GM21360 (cell line): ENCODE results near the gene RSF1.

ENCODE experiments used
- ATAC-seq: cut with Tn5 transposase; IDR thresholded peaks from one replicate; pipeline ENCODE4 v1.9.1; 2021; ENCODE audit warnings: mild to moderate bottlenecking, moderate library complexity; ENCODE audit not compliant: unreplicated experiment

Gene RSF1

GRCh38 chr11:77753230-77753629 is 67.3 kb downstream of the RSF1 start:
- no peak for ATAC-seq

- no peak for ATAC-seq
Observed at GRCh38 chr11:77752516-77752915, 68.0 kb downstream of the RSF1 start.

DNA sequence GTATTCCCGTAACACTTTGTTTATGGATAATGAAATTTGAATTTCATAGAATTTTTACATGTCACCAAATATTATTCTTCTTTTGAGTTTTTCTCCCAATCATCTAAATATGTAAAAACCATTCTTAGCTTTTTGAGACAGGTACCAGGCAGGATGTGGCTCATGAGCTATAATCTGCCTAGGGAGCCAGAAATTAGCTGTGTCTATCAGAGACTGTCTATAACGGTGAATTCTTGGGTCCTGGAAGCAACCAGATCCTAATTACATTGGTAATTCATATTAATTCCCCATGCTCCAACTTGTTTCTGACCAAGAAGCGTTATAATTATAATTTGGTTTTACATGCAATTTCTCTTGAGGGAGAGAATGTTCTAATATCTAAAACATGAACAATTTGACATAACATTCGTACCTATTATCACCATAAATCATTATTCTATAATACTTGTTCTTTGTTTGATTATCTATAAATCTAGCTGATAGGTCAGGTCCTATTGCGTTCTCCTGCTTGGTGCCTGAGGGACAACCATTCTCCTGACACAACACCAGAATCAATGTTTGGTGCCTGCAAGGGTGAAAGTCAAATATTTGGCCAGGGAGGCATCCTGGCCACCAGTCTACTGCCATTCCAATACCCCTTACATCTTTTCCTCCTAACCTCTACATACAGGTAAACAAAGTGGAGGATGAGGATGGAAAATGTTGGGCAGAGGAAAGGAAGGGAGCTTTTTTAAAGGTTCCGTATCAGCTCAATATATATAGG is 69.9 kb downstream of the RSF1 start:
- no peak for ATAC-seq

- no peak for ATAC-seq
Observed at GRCh38 chr11:77749232-77749631, 71.3 kb downstream of the RSF1 start.

- no peak for ATAC-seq
Observed at GRCh38 chr11:77748266-77748665, 72.3 kb downstream of the RSF1 start.

- ATAC-seq, result no peak
Observed at GRCh38 chr11:77747381-77747969, 73.0 kb downstream of the RSF1 start.

GRCh38 chr11:77736473-77736872 is 84.0 kb downstream of the RSF1 start:
- no peak for ATAC-seq

- ATAC-seq, result no peak
Observed at GRCh38 chr11:77734890-77735289, 85.6 kb downstream of the RSF1 start.

- no peak for ATAC-seq
Observed at GRCh38 chr11:77732143-77732542, 88.4 kb downstream of the RSF1 start.

- no peak for ATAC-seq
Observed at GRCh38 chr11:77730789-77731188, 89.7 kb downstream of the RSF1 start.

DNA sequence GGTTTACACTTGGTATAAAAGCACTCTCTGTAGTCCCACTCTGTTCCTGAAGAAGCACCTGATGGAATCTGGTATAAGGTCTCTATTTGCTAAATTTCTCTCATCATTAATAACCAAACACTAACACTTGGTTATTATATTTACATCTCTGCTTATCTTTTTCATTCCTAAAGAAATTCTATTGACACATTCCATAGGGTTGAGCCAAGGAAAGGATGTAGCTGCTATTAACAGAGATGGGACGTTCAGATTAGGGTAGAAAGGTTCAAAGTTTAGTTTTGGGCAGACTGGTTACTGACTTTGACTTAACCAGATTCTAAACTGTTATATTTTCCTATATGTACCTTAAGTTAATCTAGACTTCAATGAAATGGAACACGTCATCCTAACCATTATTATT is 91.5 kb downstream of the RSF1 start:
- no peak for ATAC-seq

DNA sequence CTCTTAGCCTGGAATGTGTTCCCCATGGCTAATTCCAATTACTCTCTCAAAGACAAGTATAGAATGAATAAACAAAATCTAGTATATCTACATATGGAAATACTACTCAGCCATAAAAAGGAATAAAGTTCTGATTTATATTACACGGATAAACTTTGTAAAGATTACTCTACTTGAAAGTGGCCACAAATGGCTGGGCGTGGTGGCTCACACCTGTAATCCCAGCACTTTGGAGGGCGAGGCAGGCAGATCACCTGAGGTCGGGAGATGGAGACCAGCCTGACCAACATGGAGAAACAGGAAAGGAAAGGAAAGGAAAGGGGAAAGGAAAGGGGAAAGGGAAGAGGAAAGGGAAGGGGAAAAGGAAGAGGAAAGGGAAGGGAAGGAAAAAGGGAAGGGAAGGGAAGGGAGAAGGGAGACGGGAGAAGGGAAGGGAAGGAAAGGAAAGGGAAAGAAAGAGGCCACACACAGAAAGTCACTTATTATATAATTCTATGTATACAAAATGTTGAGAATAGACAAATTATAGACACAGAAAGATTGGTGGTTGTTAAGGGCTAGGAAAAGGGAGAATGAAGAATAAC is 92.2 kb downstream of the RSF1 start:
- no peak for ATAC-seq

GRCh38 chr11:77726524-77726923 is 94.0 kb downstream of the RSF1 start:
- ATAC-seq, result no peak

GRCh38 chr11:77725433-77725832 is 95.1 kb downstream of the RSF1 start:
- ATAC-seq, result no peak

- ATAC-seq, result no peak
Observed at GRCh38 chr11:77724636-77725035, 95.9 kb downstream of the RSF1 start.

DNA sequence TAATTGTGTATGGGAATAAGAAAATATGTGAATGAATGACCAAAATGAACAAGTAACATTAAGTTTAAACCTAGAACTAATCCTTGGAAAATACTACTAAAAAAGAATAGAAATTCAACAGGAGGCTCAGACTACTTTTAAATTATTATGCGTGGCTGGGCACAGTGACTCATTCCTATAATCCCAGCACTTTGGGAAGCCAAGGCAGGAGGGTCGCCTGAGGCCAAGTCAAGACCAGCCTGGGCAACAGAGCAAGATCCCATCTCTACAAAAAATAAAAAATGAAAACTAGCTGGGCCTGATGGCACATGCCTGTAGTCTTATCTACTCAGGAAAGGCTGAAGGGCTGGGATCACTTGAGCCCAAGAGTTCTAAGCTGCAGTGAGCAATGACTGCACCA is 97.5 kb downstream of the RSF1 start:
- no peak for ATAC-seq

DNA sequence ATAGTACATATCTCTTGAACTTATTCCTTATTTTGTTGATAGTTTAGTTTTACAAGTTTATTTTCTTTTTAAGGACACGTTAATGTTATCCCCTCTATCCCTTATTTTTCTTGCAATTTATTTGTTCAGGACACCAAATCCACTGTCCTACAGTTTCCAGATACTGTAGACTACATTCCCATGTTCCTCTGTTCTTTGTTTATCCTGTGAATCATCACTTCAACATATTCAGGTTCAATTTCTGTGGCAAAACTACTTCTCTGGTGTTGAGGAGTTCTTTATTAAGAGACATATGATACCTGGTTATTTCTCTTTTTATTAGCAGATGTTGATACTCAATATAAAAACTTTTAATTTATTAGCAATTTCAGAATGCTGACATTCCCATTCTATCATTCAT is 110.2 kb downstream of the RSF1 start:
- ATAC-seq, result no peak

DNA sequence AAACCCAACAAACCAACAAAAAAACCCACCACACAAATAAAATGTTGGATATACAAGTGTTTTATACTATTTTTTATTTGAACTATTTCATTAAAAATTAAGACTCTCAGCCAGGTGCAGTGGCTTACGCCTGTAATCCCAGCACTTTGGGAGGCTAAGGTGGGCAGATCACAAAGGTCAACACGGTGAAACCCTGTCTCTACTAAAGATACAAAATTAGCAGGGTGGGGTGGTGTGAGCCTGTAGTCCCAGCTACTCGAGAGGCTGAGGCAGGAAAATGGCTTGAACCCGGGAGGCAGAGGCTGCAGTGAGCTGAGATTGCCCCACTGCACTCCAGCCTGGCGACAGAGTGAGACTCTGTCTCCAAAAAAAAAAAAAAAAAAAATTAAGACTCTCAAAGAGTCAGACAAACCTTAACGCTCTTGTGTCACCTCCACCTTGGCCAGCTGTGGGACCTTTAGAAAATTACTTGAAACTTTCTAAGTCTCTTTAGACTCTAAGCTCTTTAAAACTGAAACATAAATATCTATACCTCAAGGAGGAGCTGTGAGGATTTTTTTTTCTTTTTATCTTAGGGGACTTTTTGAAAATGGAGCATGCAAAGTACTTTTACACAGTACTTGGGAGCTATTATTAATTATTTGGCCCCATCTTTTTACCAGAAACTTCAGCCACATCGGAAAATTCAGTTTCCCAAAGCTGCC is 114.5 kb downstream of the RSF1 start:
- ATAC-seq, result no peak

DNA sequence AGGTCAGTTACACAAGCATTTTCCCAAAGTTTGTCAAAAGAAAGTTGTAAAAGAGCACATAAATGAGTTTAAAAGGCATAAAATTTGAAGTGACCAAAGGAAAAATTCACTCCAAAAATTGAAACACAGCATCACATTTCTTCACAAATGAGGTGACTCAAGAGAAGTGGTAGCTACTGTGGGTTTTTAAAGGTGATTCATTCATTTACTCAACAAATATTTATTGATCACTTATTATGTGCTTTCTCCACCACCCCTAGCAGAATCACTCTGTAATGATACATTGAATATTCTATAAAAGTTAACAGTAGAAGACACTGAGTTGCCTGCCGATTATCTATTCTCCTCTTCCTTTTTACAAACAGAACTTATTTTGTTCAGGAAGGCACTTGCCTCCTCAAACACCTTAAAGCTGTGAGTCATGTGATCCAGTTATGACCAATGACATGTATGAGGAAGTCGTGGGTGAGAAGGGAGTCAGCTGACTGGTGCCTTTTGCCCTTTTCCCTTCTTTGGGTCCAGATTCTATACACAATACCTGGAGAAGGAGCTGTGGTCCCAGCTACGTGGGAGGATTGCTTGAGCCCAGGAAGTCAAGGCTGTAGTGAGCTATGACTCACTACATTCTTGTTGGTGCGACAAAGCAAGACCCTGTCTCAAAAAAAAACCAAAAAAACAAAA is 115.2 kb downstream of the RSF1 start:
- ATAC-seq, result no peak

- no peak for ATAC-seq
Observed at GRCh38 chr11:77704029-77704428, 116.5 kb downstream of the RSF1 start.

GRCh38 chr11:77699425-77699824 is 121.1 kb downstream of the RSF1 start:
- ATAC-seq, result no peak
